ENCODE measurements around the gene GSTO2. TPM values are rescaled to one million over a fixed set of nuclear protein-coding genes. Genes with fewer than 3 reads are reported as not detected.
A peak's percentile ranks its signal among the peaks of the same experiment; 100 is the strongest.

GSTO2 gene
- total RNA-seq, 1 donor from 2014 or later = 0.33 TPM

DNA sequence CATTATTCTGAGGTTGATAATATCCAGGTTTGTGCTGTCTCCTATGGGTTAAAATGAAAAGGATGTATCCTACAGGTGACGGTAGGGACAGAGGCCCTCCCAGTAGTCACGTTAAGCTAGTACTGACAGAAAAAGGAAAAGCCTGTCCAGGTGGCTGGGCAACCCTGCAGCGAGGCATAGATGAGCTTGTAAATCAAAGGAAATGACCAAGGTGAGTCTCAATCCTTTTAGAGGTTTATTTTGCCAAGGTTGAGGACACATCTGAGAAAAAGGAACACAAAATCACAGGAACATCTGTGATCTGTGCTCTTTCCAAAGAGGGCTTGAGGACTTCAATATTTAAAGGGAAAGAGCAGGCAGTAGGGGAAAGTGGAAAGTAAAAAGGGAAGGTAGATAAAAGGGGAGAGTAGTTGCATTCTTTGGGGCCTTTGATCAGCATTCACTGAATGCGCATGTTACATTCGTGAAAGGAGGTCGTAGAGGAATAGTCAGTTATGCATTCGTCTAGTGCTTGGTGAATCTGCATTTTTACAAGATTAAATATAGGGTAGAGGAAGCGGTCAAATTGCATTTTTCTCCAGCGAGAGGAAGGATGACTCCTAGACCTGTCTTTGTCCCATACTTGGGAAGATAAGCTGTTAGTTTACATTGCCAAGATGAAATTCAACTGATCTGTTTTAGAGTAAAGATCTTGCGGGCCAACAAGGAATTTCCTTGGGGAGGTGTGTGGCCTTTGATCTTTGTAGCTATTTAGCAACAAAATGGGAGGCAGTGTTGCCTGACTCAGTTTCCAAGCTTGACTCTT is 15.2 kb upstream of the GSTO2 start:
- DNase-seq (ENCODE audit: low read depth, low spot score) = no peak

- no peak for DNase-seq (ENCODE audit: low read depth, low spot score)
Observed at GRCh38 chr10:104254493-104255310, 14.3 kb upstream of the GSTO2 start, which contains the start of gene GSTO1. Gene GSTO1, plus strand, starts transcription at chr10:104254892. Its CDS starts 37 bp downstream, at chr10:104254929.

GRCh38 chr10:104255311-104255981 is 13.5 kb upstream of the GSTO2 start:
- DNase-seq (ENCODE audit: low read depth, low spot score) = peak; percentile 81

GRCh38 chr10:104256335-104256961 is 12.5 kb upstream of the GSTO2 start:
- no peak for DNase-seq (ENCODE audit: low read depth, low spot score)

GRCh38 chr10:104257235-104257634 is 11.7 kb upstream of the GSTO2 start:
- no peak for DNase-seq (ENCODE audit: low read depth, low spot score)

DNA sequence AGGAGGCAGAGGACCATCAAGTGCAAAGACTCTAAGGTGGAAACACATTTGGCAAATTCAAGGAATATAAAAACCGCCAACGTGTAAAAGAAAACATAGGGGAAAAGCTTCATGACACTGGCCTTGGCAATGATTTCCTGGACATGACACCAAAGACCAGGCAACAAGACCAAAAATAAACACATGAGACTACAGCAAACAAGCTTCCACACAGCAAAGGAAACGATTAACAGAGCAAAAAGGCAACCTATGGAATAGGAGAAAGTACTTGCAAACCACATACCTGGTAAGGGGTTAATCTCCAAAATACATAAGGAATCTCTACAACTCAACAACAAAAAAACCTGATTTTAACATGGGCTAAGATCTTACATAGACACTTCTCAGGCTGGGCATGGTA is 10.8 kb upstream of the GSTO2 start:
- no peak for DNase-seq (ENCODE audit: low read depth, low spot score)

DNA sequence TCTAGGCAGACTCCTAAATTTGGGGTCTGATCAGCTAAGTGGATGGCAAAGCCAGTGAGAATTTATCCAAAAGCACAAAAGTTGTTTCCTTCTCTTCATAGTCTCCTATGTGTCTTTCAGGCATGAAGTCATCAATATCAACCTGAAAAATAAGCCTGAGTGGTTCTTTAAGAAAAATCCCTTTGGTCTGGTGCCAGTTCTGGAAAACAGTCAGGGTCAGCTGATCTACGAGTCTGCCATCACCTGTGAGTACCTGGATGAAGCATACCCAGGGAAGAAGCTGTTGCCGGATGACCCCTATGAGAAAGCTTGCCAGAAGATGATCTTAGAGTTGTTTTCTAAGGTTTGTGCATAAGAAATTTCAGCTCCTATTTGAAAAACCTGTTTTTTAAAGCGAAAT is 9.5 kb upstream of the GSTO2 start:
- DNase-seq (ENCODE audit: low read depth, low spot score) = no peak

DNA sequence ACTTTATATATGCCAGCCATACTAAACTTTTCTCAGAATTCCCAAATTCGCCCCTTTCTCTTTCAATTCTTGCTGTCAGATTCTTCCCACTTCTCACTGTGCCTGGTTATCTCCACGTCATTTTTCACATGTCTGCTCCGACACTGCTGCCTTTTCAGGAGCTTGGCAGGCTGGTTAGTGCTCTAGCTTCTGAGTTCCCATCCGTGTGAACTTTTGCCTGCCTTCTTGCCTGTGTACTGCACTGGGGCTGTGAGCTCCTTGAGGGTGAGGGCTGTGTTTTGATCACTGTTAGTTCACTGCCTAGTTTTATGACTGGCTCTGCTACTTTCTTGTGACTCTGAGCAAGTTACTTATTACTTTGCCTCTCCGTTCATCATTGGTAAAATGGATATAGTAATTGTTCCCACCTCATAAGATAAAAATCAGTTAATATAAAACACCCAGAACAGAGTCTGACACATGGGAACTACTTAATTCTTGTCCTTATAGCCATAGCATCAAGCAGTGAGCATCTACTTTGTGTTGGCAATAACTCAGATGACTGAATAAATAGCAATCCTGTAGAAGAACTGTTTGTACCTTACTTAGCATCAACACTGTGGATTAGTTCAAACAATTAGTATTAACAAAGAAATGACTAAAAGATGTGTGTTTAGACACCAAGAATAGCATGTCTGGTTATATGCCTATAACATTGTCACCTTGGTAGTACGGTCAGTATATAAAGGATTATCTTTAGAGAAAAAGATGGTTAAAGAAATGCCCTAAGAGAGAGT is 8.8 kb upstream of the GSTO2 start:
- no peak for DNase-seq (ENCODE audit: low read depth, low spot score)

- no peak for DNase-seq (ENCODE audit: low read depth, low spot score)
Observed at GRCh38 chr10:104260775-104261115, 8.2 kb upstream of the GSTO2 start.

GRCh38 chr10:104262055-104262454 is 6.9 kb upstream of the GSTO2 start:
- DNase-seq (ENCODE audit: low read depth, low spot score) = no peak

DNA sequence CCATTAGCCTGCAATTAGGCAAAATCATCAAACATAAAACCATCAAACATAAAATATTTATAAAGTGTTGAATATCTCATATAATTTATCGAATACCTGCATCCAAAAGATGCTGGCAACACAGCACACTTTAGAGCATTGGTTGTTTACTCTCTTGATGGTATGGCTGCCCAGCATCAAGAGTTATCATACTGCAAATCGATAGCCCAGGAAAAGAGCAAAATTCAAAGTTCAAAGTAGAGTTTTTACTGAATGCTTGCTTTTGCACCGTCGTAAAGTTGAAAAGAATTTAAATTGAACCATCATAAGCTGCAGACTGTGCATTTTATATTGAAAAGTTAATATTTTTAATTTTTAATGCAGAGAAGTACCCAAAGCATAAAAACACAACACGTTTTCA is 4.2 kb upstream of the GSTO2 start:
- DNase-seq (ENCODE audit: low read depth, low spot score) = no peak

DNA sequence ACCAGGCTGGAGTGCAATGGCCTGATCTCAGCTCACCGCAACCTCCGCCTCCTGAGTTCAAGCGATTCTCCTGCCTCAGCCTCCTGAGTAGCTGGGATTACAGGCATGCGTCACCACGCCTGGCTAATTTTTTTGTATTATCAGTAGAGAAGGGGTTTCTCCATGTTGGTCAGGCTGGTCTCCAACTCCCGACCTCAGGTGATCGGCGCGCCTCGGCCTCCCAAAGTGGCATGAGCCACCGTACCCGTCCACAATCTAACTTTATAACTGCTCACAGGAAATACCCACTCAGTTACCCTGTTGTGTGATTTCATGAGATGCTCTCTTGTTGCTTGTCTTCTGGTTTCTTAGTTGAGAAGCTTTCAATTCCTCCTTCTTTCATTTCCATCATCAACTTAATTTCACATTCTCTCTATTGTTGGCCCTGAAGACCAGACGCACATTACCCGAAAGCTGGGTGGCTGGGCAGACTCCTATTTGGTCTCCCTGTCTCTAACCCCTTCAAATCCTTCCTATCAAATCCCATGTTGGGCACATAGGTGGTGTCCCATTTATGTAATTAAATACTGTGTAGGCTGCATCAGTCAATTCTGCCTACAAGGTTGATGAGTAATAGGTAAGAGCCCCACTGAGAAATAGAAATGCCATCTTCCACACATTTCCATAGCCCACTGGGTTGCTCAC is 1.1 kb upstream of the GSTO2 start:
- DNase-seq (ENCODE audit: low read depth, low spot score) = no peak

- no peak for DNase-seq (ENCODE audit: low read depth, low spot score)
Observed at GRCh38 chr10:104268405-104268712, 625 bp upstream of the GSTO2 start.

GRCh38 chr10:104273286-104273685 is 4.3 kb downstream of the GSTO2 start:
- no peak for DNase-seq (ENCODE audit: low read depth, low spot score)

- no peak for DNase-seq (ENCODE audit: low read depth, low spot score)
Observed at GRCh38 chr10:104273899-104274575, 5.1 kb downstream of the GSTO2 start.

DNA sequence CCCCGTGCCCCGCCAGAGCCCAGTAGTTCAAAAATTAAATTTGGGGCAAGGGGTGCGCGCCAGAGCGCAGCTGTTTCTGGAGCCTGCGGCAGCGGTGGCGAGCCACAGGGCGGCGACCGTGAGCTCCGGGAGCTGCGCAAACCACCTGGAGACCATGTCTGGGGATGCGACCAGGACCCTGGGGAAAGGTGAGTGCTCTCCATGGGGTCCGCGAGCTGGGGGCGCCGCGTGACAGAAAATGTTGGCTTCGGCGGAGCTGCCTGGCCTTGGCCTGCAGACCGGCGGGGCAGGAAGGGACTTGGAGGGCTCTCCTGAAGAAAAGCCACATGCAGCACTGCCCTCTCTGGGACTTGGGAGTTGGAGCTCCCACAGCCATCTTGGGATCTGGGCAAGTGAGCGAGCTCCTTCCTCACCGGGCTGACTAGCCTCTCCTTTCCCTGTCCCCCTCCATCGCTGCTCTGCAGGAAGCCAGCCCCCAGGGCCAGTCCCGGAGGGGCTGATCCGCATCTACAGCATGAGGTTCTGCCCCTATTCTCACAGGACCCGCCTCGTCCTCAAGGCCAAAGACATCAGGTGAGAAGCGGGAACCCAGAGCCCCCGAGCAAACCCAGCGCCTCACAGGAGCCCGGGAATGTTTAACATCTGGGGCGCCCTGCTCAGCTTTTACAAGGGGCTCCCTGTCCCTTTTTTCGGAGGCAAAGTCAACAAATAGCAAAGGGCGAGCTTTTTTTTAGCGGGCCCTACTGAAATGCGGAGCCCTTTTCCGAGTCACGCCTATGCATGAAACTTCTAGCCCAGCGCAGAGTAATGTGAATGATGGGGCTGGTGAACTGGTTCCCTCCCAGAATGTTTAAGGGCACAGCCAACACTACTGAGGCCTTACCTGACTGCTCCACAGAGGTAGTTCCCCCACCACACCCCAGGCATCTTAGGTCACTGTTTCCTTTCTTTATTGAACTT is 6.1 kb downstream of the GSTO2 start:
- DNase-seq (ENCODE audit: low read depth, low spot score) = no peak

- no peak for DNase-seq (ENCODE audit: low read depth, low spot score)
Observed at GRCh38 chr10:104276192-104276591, 7.2 kb downstream of the GSTO2 start.

- no peak for DNase-seq (ENCODE audit: low read depth, low spot score)
Observed at GRCh38 chr10:104277785-104278184, 8.8 kb downstream of the GSTO2 start.
